CD4-positive, alpha-beta T cell treated with Interleukin-6 for 4 hours (primary cell): ENCODE results near the gene GPNMB.
"Not testable (repeated sequence)": the region's sequence is repeated elsewhere in the genome, so short reads cannot be mapped to it uniquely, and the experiment has no call there.

ENCODE experiments used
- DNase-seq: peaks from one replicate; pipeline ENCODE4 v3.0.0-alpha.2; 2020; ENCODE audit warnings: mixed read lengths

The GPNMB gene

DNA sequence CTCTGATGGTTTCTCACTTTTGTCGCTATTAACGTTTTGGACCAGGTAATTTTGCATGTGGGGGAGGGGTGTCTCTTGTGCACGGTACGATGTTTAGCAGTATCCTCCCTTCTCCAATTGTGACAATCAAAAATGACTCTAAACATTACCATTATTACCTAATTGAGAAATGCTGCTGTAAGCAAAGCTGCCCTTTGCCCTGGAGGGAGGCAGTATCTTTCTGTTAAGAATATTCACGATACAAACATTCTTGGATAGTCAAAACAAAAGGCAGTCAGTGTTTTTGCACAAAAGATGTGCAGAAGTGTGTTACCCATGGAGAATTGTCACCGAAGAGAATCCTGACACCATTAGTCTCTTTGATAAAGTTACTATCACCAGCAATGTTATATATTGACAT lies 62.2 kb downstream of the GPNMB start:
- DNase-seq, result no peak

DNA sequence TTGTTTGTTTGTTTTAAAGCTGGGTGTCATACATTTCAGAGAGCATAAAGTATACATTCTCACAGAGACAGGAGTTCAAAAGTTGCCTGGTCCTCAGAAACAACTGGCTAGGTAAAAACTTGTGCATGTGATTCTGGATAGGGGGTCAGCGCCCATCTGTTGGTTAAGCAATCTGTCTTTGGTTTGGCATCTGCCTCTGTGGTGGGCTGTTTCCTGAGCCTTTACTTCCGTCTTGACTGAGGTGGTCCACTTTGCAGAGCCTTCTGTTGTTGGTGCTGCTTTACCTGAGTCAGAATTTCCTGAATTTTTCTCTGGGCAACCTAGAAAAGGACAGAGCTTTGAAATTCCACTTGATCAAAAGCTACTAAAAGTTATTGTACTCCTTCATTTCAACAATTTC lies 65.6 kb downstream of the GPNMB start:
- DNase-seq, result not testable (repeated sequence)

DNA sequence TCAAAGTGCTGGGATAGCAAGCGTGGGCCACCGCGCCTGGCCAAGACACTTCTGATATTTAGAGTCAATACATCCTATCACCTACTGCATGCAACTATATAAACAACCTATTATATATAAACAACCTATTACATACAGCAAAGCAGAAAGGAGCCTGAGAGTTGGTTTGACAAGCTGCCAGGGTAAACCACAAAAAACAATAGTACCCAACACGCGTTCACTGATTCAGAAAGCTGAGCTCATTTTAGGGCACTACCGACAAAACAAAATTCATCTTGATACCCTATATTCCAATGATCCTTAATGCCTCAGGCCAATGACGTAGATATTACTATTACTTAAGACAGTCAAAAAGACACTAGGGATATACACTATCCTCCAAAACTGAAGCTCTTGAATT lies 68.8 kb downstream of the GPNMB start:
- DNase-seq, result no peak
